NCI-H82 treated with DMSO at 0.1 percent for 48 hours (cell line): Measurements from ENCODE around the gene HEBP2.

Experiments used
- DNase-seq: peaks from one replicate; lab custom pipeline; 2025; ENCODE audit not compliant: unreplicated experiment; lab: John Stamatoyannopoulos, UW

The HEBP2 gene

DNA sequence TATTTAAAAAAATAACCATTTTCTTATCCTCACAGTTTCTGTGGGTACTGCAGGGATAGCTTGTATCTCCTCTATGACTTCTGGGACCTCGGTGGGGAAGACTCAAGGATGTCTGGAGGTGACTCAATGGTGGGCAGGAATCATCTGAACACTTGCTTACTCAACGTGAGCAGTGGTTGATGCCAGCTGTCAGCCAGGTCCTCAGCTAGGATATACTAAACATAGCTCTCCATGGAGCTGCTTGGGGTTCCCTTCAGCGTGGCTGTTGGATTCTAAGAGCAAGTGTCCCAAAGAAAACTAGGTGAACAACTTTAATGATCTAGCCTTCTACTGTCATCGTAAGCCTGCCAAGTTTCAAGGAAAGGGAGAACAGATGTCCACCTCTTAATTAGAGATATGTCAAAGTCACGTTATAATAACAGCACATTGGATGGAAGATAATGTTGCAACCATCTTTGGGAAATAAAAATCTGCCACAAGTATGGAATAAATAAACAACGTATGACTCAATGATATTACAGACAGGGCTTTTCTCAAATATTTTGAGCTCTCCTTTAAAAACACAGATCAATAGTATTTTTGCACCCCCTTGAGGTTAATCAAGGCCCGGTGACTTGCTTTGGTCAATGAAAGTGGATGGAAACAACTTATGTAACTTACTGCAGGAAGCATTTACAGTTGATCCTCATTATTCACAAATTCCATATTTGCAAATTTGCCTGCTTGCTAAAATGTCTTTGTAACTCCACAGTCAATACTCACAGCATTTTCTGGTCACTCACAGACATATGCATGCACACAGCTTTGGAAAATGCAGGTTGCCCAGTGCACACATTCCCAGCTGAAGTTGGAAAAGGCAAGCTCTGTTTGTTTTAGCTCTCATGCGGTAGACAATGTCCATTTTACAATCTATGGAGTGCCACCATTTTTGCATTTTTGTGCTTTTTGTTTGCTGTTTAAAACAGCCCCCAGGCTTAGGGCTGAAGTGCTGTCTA lies 6.6 kb upstream of the HEBP2 start:
- DNase-seq: no peak

DNA sequence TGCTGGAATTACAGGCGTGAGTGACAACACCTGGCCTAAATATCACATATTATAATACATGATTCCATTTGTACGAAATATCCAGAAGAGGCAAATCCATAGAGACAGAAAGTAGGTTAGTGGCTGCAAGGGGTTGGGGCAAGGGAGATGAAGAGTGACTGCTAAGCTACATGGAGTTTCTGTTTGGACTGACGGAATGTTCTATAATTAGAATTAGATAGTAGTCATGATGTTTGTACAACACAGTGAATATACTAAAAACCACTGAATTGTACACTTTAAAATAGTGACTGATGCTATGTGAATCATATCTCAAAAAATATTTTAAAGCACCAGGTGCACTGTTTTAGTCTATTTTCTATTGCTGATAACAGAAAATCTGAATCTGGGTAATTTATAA lies 3.7 kb upstream of the HEBP2 start:
- DNase-seq: no peak

DNA sequence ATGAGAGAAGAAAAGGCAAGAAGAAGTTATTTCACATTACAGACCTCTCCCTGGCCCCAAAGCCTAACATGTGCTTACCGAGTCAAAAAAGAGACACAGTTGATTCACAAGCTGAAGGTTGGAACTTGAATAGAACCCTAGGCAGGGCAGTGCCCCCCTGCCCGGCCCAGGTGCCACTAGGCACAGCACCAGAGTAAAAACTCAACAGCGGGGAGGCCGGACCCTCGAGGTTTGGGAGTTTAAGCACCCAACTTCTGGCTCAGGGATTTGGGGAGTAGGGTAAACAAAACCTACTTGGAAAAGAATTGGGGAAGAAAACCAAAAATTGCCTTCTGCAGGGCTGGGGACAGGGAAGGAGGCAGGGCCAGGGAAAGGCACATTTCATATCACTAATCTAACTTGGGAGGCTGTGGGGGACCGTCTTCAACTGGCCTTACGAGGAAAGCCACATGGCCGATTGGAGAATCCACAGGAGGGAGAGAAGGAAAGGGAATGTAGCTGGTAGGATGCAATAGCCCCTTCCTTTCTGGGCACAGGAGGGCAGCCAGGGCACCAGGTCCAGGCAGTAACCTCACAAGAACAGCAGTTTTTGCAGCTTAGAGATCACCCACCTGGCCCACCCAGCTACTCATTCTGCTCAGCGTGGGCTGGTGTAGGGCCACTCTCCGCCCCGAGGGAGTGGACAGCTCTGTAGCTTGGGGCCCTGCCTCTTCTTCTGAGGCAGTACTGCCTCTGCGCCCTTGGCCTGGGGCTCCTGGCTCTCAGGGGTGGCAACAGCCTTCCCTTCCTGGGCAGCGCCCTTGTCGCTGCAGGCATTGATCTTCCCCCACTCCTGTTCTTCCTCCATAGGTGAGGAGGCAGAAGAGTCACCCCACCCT lies 1.8 kb upstream of the HEBP2 start:
- DNase-seq: no peak

DNA sequence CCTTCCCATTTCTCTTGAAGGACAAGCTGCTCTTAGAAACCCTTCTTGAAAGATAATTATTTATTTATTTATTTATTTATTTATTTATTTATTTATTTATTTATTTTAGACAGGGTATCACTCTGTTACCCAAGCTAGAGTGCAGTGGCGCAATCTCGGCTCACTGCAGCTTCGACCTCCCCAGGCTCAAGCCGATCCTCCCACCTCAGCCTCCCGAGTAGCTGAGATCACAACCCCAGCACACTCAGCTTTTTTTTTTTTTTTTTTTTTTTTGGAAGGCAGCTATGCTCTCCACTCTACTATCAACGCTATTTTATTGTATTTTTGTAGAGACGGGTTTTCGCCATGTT lies 1.2 kb upstream of the HEBP2 start:
- DNase-seq: no peak

DNA sequence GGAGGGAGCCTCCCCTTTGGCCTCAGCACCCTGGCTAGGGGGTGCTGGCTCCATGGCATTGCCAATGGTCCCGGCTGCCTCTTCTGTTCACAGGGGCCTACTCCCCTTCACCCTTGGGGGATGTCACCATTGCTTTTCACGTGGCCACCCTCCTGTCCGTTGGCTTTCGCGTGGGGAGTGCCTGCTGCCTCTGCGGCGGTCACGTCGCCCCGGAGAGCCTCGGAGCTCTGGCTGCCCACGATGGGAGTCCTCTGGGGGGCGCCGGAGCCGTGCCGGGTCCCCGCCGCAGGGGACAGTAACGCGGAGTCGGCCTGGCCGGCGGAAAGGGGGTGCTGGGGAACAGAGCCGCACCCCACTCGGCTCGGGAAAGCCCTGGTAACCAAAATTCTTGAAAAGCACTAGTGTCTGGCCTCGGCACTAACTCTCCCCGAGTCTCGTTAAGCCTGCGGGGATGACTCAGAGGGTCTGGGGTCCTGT lies 661 bp upstream of the HEBP2 start:
- no peak for DNase-seq

DNA sequence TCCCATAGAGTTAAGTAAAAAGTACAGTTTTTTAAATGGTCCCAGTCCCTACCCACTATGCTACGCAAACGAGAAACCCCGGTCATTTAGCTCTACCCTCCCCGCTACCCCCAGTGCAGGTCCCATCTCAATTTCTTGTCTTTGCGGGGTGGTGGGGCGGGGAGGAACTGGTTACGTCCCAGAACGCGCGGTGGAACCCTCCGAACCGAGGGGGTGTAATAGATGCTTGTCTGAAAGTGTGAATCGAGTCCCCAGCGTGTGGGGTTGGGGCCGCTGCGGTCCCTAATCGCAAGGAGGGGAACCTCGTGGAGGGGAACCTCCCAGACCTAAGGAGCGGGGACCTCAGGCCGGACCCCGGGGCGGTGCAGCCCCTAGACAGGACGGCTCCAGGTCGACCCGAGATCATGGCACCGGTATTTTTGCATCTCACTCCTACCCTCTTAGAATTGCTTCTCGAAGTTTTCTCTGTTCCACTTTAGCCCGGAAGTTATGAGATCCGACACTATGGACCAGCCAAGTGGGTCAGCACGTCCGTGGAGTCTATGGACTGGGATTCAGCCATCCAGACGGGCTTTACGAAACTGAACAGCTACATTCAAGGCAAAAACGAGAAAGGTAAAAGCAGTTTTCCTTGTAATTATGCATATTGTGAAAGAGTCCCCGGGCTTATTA lies 779 bp downstream of the HEBP2 start:
- DNase-seq: no peak

DNA sequence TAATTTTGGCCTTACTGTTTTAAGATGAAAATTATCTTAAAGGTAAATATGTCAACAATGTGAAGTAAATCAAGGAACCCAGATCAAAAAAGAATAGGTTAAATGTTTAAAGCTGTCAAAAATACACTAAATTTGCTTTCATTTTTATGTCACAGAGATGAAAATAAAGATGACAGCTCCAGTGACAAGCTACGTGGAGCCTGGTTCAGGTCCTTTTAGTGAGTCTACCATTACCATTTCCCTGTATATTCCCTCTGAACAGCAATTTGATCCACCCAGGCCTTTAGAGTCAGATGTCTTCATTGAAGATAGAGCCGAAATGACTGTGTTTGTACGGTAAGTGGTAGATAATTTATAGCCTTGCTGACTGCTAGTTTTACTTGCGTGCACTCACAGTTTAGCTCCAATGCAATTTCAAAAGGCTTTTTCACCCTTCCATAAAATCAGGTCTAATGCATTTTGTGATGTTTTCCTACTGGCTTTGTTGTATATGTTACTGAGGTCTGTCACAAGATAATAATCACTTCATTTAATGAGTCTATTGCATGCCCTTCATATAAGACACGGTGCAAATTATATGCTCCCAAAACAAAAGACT lies 1.9 kb downstream of the HEBP2 start:
- no peak for DNase-seq

DNA sequence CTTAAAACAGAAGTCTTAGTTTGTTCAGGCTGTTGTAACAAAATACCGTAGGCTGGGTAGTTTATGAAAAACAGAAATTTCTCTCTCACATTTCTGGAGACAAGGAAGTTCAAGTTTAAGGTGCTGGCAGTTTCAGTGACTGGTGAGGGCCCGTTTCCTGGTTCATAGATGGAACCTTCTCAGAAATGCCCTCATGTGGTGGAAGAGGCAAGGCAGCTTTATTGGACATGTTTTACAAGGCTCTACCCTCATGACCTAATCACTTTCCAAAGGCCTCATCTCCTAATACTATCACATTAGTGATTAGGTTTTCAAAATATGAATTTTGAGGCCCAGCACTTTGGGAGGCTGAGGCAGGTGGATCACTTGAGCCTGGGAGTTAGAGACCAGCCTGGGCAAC lies 2.4 kb downstream of the HEBP2 start:
- DNase-seq: no peak

DNA sequence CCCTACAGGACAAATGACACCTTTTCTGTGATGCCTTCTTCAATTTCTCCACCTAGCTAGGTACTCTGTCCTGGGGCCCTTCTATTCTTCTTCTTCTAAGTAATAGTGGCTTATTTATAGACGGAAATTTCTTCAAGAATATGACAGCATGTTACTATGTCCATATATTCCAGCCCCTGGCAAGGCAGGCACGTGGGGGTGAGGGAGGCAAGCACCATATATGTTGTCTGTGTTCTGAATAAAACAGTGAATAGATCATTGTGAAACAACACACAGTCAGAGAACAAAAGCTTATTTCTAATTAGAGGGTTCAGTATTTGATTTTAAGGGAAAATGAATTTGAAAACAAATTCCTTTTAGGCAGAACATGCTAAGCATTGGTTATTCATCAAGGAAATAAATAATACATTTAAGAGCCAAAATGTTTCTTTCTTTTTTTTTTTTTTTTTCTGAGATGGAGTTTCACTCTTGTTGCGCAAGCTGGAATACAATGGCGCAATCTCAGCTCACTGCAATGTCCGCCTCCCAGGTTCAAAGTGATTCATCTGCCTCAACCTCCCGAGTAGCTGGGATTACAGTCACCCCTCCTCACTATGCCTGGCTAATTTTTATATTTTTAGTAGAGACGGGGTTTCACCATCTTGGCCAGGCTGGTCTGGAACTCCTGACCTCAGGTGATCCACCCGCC lies 6.2 kb downstream of the HEBP2 start:
- no peak for DNase-seq

DNA sequence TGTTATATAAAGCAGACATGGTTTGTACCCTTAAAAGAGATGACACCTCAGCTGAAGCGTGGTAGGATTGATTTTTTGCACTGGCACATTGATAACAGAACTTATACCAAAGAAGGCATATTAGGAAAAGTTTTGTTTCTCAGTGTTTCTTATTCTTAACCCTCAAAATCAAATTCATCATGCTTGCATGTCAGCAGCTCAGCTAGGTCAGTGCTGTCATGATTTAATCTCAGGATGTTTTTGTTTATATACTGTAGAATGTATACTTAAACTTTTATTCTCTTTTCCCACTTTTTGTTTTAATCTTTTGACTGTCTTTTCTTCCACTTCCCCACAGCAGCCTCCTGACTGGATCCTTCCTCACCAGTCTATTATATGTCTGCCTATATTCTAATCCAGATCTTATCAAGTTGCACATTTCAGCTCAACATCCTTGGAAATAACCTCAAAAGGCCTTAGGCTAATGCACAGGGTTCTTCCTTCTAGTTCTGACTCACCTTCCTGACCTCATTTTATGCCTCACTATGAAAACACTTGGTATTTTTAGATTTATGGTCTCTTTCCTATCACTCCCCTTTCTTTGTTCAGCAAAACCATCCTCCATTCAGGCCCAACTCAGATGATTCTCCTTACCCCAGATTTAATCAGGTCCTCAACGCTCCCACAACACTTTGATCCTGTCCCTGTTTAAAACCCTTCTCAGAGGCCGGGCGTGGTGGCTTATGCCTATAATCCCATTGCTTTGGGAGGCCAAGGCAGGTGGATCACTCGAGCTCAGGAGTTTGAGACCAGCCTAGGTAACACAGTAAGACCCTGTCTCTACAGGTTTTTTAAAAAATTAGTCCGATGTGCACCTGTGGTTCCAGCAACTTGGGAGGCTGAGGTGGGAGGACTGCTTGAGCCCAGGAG lies 7.2 kb downstream of the HEBP2 start:
- DNase-seq: no peak

DNA sequence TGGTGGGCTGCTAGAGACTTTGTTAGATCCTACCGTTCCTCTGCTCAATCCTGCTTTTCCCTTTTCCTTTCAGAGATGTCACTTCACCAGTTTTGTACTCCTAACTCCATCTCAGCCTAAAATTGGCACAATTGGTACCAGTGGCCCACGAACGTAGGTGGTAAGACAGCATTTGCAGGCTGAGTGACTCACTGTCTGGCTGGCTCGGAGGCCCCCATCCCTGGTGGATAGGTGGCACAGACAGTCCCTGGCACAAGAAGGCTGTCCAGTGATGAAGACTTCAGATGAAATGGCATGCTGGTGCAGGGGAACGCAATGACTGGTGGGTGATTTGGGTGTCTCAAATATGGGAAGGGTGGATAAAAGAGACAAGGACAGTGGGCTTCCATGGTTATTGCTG lies 11.1 kb downstream of the HEBP2 start:
- no peak for DNase-seq

DNA sequence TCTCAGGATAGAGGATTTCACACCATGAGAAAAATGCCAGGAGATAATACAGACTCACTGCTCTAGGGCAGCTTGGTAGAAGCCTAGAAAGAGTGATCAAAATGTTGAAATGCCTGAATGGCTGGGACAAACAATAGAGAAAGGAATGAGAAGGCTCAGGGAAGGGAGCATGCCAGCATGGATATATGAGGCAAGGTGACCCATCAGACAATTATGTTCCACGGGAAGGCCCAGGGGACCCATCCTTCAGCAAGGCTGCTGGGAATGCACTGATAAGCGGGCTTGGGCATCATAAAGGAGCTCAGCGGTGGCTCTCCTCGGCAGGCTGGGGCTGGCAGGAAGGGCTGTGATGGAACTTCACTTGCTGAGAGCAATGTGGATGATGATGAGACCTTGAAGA lies 12.2 kb downstream of the HEBP2 start:
- DNase-seq: no peak

DNA sequence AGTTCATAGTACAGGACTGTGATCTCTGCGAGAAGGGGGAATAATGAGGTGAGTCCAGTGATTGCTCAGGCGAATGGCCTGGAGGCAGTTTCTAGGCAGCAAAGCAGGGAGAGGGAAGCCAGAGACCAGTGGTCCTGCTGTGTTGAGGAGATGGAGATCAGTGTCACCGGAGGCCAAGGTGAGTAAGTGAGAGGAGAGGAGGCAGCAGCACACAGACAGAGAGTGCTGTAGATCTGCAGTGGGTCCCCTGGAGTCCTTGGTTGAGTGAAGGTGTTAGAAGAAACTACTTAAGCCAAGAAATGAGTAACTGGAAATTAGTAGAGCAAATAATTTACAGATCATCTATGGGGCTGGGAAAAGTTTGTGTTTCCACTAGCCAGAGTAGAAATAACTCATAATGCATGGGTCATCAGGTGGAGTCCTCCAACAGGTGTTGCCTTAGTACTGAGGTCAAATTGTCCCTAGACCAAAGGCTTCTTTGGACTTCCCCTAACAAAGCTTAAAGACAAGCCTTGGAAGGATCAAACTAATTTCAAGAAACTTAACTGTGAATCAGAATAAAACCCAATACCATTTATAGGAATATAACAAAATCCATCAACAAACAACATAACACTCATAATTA lies 13.6 kb downstream of the HEBP2 start:
- no peak for DNase-seq

DNA sequence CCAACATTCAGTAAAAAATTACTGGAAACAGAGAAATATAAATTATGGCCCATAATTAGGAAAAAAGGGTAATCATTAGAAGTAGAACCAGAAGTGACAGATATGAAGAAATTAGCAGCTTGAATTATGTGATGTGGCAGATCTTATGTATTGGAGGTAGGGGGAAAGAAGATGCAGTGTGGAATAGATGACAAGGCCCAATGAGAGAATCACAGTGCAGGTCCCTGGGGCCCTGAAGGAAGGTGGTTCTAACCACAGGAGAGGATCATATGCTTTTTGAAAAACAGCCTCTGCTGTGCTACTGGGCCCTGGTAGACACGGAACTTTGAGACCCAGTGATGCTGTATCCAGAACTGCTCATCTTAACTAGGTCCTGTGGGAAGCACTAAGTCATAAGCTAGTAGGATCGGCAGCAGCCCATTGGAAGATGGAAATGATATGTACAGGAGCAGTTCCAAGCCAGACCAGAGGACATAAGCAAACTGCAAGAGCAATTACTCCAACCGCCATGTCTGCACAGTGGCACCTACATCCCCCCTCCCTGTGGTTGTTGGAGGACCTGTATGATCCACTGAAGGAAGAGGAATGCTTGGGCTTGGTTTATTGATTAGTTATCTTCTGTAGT lies 14.2 kb downstream of the HEBP2 start:
- no peak for DNase-seq

DNA sequence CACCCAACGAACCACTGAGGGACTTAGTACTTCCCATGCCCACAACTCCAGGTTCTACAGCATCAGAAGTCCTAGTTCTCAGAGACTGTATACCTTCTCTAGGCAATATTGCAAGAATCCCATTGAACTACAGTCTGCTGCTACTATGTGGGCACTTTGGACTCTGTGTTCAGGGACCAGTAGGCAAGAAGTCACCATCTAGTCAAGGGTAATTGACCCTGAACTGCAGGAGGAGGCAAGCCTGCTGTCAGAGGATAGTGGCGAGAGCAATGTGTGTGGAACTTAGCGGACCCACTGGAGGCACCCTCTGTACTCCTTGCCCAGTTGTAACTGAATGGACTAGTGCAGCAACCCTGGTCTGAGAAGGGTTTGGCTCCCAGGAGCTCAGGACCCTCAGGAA lies 15.7 kb downstream of the HEBP2 start:
- no peak for DNase-seq

DNA sequence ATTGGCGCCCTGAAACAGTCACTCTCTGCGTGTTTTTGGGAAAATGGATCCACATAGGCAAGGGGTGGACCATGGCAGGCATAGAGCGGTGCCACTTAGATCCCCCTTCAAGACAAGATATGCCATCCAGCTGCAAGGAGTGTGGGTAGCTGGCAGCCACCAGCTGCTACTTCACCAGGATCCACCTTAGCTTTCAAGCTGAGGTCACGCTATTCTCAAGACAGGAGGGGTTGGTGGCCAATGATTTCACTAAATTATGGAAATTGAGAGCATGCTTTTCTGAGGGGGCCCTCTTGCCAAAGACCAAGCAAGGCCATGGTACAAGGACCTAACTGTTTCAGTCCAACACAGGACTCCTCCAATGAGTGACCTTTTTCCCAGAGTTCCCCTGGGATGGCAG lies 16.3 kb downstream of the HEBP2 start:
- DNase-seq: no peak

DNA sequence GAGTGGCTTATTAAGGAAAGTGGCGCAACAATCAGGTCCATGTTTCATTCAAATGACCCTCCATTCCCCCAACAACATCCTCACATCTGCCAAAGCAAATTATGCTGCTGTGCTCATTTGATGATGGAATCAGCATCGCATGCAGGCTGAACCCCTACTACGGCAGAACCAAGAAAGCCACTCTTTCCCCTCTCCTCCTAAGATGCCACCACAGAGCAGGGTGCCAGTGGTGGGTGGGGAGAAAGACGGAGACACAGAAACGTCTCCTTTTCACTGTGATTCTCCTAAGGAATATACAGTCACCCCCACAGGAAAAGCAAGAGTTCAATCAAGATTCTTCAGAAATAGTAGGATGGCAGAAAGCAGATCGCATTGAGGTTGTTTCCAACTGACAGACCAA lies 17.1 kb downstream of the HEBP2 start:
- DNase-seq: no peak

DNA sequence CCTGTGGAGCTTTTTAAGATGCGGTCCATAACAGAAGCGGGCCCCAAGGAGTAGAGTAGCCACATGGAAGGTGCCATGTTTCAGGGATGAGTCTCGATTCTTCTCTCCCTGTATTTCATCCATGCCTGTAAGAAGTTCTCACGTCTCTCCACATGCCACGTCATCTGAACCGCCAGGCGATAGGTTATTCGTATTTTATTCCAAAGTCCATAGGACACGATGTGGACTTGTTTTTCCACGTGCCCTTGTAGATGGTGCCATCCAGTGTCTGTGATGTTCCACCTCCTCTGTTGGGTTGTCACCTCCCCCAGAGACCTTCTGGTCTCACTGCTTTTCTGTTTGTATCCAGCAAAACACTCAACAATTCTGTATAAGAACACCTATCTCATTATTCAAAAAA lies 17.6 kb downstream of the HEBP2 start:
- no peak for DNase-seq

DNA sequence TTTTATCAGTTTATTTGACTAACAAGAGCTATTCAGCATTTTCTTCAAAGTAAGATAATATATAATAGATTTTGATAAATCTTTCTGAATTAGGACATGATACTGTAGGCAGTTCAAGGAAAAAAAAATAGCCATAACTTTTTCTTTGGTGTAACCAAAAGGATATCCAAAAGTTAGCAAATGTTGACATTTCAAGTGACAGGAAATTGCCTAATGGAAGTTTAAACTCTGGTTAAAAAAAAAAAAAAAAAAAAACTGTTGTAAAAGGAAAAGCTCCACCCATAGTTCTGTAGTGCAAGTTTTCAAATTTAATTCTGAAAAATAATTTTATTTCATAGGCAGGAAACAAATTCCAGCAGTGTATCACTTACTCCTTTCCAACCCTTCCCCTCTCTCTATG lies 18.8 kb downstream of the HEBP2 start:
- DNase-seq: no peak
